SK-N-MC (cell line): ENCODE data around the gene SLC9A7.

Experiments used
- DNase-seq: peaks from one replicate; pipeline ENCODE4 v3.0.0-alpha.2; 2011; ENCODE audit warnings: low read depth, low spot score
- H3K27ac ChIP-seq: fragments of 200-600 bp; sonication (generic); 2 replicates; pipeline ENCODE4 v1.5.1; 2016; ENCODE audit warnings: mixed run types
- H3K36me3 ChIP-seq: fragments of 200-600 bp; sonication (generic); 2 replicates; pipeline ENCODE4 v1.6.1; 2017; ENCODE audit warnings: antibody characterized with exemption, low read length, mixed read lengths; ENCODE audit not compliant: insufficient read depth
- H3K4me3 ChIP-seq: fragments of 200-600 bp; sonication (generic); 2 replicates; pipeline ENCODE4 v1.5.1; 2016
- H3K9ac ChIP-seq: fragments of 200-600 bp; sonication (generic); 2 replicates; pipeline ENCODE4 v1.8.0; 2017; ENCODE audit warnings: mixed run types, mixed read lengths; ENCODE audit not compliant: insufficient read length
- H3K9me3 ChIP-seq: fragments of 200-600 bp; sonication (generic); 2 replicates; pipeline ENCODE4 v1.6.1; 2017; ENCODE audit warnings: low read depth, mild to moderate bottlenecking, antibody characterized with exemption, low read length, moderate library complexity, mixed read lengths
- EZH2 ChIP-seq: fragments of 200-600 bp; sonication (generic); IDR thresholded peaks from one replicate; pipeline ENCODE4 v1.6.1; 2017; ENCODE audit warnings: antibody characterized with exemption
- FOXP2 ChIP-seq: optimal IDR thresholded peaks from 2 replicates; pipeline ENCODE3; 2011; ENCODE audit warnings: mild to moderate bottlenecking, moderate library complexity; ENCODE audit not compliant: insufficient read depth; ENCODE audit errors: extremely low read length, control extremely low read depth
- POLR2AphosphoS5 ChIP-seq: IDR thresholded peaks from 2 replicates; pipeline ENCODE4 v1.6.1; 2012; ENCODE audit warnings: mild to moderate bottlenecking, low read depth, low read length, borderline replicate concordance

SLC9A7 gene

DNA sequence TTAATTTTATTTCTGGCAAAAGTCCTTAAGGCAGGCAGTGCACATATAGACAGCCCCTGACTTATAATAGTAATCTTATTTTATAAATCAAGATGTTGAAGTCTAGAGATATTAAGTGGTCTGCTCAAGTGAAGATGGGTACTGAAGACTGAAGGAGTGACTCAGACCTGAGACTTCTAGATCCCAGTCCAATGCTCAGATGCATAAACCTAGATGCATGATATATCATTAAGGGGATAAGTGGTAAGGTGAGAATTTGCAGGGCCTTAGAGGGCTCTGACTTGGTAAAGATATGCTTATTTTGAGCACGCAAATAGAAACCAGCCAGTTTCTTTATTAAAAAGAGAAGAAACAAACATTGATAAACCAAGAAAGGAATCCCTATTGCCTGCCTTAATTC lies 42.9 kb downstream of the SLC9A7 start:
- Histone ChIP-seq H3K4me3 (no peak overlapping the region), H3K36me3 (no peaks in the 10 kb centered on the region), H3K27ac (no peak overlapping the region), H3K9ac (no peak overlapping the region), H3K9me3 (no peaks in the 10 kb centered on the region)
- TF ChIP-seq FOXP2 (no peak), EZH2 (no peak), POLR2AphosphoS5 (no peak)
- DNase-seq, result no peak

DNA sequence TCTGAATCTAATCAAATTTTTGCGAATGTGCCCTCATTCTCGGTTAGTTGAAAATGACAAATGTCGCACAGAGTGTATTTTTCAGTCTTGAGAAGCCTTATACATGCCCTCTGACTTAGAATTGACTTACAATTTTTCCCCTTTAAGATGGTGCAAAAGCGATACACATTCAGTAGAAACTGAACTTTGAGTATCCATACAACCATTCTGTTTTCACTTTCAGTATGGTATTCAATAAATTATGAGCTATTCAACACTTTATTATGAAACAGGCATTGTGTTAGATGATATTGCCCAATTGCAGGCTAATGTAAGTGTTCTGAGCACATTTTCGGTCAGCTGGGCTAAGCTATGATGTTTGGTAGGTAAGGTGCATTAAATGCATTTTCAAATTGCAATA lies 43.4 kb downstream of the SLC9A7 start:
- Histone ChIP-seq H3K9me3 (no peaks in the 10 kb centered on the region), H3K9ac (no peak overlapping the region), H3K4me3 (no peak overlapping the region), H3K27ac (no peak overlapping the region), H3K36me3 (no peaks in the 10 kb centered on the region)
- DNase-seq, result no peak
- no peak for TF ChIP-seq POLR2AphosphoS5
- TF ChIP-seq FOXP2, result no peak
- TF ChIP-seq EZH2, result no peak

DNA sequence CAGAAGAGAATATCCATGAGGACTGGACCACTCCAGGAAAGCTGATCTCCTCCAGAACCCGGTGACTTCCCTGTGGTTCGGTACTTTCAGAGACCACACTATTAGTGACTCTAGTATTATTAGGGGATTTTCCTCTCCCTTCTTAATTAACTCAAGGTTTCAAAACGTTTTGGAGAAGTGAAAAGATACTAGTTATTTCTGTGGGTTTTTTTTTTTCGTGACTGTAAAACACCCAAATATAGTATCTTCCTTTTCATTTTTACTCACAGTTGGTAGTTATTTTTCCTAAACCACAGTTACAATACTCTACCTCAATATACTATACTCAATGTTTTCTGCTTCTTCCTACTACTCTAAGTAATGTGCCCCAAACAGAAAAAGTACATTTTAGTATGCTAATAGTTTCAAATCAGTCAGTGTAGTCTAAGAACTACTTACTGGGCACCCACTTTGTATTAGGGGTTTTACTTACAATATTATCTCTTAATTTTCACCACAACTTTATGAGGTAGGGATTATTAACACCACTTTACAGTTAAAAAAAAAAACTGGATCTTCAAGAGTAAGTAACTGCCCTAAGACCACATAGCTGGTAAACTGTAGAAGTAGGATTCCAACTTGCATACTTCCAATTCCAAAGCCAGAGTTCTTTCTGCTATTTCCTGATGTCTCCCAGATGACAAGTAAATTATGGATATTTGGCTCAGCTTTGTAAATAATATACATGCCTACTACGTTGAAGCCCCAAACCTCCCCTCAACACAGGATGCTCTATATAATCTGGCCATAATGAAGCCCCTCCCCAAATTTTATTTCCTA lies 45.0 kb downstream of the SLC9A7 start:
- H3K9ac ChIP-seq, result no peak overlapping the region
- no peaks in the 10 kb centered on the region for H3K36me3 ChIP-seq
- no peak for DNase-seq
- H3K4me3 ChIP-seq, result no peak overlapping the region
- TF ChIP-seq EZH2 (no peak), POLR2AphosphoS5 (no peak), FOXP2 (no peak)
- H3K9me3 ChIP-seq, result no peaks in the 10 kb centered on the region
- H3K27ac ChIP-seq, result no peak overlapping the region

DNA sequence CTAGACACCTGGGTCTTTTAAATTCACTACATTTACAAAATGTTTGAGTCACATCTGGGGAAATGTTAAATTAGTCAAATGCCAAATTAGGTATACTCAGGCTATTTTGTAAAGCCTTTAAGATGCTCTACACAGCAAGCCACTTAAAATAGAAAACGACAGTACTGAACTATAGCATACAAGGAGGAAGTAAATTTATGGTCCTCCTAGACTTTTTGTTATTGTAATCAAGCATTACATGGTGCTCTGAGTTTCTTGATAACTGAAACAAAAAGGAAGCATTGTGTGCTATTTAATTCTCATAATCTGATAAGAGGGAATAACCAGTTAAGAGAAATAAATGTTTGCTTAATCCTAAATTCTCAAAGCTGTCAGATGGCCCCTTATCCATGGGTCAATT lies 46.2 kb downstream of the SLC9A7 start:
- H3K36me3 ChIP-seq, result no peaks in the 10 kb centered on the region
- TF ChIP-seq FOXP2 (no peak), EZH2 (no peak), POLR2AphosphoS5 (no peak)
- H3K27ac ChIP-seq, result no peak overlapping the region
- no peak overlapping the region for H3K9ac ChIP-seq
- no peak for DNase-seq
- H3K4me3 ChIP-seq, result no peak overlapping the region
- H3K9me3 ChIP-seq, result no peaks in the 10 kb centered on the region

DNA sequence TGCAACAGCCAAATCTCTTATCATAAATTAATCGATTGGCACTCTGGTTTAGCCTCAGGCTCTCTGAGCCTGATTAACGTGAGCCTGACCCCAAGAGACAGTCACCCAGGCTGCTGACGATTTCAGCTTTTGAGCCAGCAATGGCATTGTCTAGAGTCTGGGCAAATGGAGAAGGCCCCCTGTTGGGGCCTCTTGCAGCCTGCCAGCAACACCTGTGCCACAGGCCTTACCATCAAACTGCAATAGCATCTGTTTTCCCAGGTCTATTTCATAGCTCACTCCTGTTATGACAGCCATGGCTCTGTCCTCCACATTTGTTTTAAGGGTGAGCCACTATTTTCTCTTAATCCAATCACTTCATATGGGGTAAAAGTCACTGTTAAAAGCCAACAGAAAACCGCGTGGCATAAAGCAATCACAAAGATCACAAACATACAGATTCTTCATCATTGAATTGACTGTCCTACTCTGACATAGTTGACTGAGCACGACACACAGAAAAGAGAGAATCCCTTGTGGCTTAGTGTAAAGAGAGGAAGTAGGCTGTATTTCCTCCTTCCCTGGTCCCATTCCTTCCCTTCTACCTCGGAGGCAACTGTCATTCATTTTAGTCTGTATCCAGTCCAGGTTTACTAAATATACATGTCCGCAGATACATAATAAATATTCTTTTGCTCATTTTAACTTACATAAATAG lies 47.8 kb downstream of the SLC9A7 start:
- no peak for DNase-seq
- Histone ChIP-seq H3K36me3 (no peaks in the 10 kb centered on the region), H3K9me3 (no peaks in the 10 kb centered on the region), H3K9ac (no peak overlapping the region), H3K27ac (no peak overlapping the region), H3K4me3 (no peak overlapping the region)
- no peak for TF ChIP-seq FOXP2
- no peak for TF ChIP-seq EZH2
- TF ChIP-seq POLR2AphosphoS5, result no peak

DNA sequence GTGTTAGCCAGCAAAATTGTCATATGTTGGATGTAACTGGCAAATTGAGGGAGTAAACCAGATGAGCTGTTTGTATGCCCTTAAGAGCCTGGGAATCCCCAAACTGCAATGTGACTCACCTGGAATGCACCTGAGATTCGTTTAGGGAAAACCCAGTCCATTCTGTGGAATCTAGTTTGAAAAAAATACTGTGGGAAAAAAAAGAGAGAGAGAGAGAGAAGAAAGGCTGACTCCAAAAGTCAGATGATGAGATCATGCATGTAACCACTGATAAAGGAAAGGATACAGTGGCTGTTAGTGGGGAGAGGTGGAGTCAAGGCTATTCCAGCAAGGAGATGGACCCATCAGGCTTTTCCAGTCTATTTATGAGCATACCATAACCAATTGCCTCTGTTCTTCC lies 48.5 kb downstream of the SLC9A7 start:
- TF ChIP-seq EZH2 (no peak), POLR2AphosphoS5 (no peak), FOXP2 (no peak)
- no peak for DNase-seq
- no peaks in the 10 kb centered on the region for H3K36me3 ChIP-seq
- H3K9ac ChIP-seq, result no peak overlapping the region
- H3K9me3 ChIP-seq, result no peaks in the 10 kb centered on the region
- no peak overlapping the region for H3K4me3 ChIP-seq
- no peak overlapping the region for H3K27ac ChIP-seq

DNA sequence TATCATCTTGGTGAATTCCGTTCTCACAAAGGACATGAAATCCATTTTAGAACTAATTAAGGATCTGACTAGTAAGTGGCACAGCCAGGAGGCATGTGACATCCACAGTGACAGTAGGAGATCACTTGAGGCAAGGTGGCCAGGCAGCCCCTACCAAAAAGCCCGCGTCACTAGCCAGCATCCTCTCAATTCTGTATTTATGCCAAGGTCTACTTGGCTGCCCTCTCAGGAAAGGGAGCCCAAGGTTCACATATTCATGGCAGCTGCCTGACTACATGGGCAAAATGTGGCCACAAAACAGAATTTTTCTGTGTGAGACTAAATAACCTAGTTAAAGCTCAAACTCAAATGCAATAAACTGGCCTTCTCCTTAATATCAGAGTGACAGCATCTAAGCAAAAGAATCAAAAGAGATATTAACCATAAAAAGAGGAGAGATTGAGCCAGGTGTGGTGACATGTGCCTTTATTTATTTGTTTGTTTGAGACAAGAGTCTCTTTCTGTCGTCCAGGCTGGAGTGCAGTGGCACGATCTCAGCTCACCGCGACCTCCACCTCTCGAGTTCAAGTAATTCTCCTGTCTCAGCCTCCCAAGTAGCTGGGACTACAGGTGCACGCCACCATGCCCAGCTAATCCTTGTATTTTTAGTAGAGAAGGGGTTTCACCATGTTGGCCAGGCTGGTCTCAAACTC lies 51.5 kb downstream of the SLC9A7 start:
- no peak for TF ChIP-seq FOXP2
- no peak for TF ChIP-seq POLR2AphosphoS5
- no peak for TF ChIP-seq EZH2

DNA sequence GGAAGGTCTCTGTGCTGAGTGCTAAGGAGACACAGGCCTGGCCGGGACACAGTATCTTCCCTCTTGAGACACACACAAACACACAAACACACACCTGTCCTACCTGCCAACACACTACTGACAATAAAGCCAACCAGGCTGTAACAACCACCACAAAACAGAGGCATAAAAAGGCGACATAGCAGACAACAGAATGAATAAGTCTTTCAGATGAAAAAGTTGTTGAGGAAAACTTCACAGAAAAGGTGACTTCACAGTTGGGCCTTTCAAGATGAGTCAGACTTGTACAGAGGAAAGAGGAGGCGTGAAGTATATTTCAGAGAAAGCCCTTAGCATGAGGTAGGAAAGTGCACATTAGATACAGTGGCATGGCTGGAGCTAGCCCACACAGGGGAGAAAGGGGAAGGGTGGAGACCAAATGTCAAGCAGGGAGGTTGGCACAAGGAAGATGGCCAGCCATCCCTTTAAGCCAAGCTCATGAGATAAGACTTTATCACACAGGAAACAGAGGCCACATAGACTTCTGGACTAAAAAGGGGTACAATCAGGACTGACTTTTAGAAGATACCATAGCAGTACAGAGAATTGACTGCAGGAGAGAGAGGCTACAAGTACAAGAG lies 54.0 kb downstream of the SLC9A7 start:
- H3K27ac ChIP-seq, result no peak overlapping the region
- H3K9me3 ChIP-seq, result no peaks in the 10 kb centered on the region
- no peaks in the 10 kb centered on the region for H3K36me3 ChIP-seq
- no peak overlapping the region for H3K4me3 ChIP-seq
- H3K9ac ChIP-seq, result no peak overlapping the region
- DNase-seq, result no peak
- no peak for TF ChIP-seq POLR2AphosphoS5
- TF ChIP-seq FOXP2, result no peak
- TF ChIP-seq EZH2, result no peak

More for the DNA sequence above, 51.5 kb downstream of the SLC9A7 start:
- no peak for DNase-seq
- H3K9ac ChIP-seq, result no peak overlapping the region
- no peak overlapping the region for H3K27ac ChIP-seq
- H3K4me3 ChIP-seq, result no peak overlapping the region
- H3K36me3 ChIP-seq, result no peaks in the 10 kb centered on the region
- H3K9me3 ChIP-seq, result no peaks in the 10 kb centered on the region
